ENCODE results near the gene NRCAM.

NRCAM gene

DNA sequence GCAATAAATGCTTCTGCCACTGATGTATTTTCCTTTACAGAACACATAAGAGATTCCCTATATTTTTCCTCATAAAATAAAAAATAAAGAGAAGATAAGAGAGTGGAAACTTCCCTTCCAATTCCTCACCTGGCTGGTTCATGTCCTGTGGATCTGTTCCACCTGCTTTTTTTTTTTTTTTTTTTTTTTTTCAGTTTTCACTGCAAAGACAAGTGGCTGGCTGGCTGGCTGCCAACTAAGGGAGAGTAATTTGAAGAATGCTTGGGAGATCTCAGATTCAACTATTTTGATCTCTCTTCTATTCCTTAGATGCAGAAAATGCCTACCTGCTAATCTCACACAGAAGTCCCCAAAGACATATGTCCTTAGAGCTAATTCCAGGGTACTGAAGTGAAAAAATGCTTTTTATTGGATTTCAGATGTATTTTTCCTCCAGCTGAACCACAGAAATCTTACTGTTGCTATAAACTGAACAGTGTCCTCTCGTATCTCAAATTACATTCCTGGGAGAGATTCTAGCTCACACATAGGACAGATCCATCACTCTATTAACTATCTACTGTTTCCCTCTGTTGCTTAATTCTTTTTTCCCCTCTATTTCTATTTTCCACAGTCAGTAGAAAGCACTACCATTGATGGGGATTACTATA lies 120.8 kb downstream of the NRCAM start:
- DNase-seq, result peak; percentile 81

DNA sequence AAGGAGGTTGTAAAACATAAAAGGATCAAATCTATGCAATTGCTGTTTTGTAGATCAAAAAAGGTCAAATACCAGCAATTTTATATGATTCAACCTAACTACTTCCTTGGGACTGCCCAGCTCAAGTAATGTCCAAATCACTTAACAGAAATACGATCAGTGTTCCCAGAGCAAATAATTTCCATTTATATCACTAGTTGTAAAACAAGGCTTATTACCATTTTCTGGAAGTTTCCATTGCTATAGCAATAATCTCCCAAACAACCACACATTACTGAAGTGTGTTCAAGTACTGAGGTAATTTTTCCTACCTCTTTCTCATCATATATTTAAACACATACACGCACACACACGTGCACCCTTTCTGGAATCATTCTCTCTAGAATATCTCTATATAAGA lies 123.3 kb downstream of the NRCAM start:
- no peak for DNase-seq

DNA sequence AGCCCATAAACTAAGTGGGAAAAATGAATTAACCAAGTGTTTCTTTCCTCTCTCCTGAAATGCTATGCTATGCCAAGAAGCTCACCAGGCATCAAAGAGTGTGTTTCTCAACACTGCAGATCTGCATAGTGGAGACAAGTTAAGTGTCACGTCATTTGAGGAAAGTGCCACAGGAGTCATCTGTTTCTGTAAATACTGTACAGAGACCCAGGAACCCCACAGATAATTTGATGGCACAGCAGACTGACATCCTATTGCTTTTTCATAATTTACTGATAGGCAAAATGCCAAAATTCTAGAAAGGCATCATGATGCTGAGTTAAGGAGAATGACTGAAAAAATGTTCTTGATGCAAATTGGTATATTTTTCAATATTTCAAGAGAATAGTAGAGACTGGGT lies 124.3 kb downstream of the NRCAM start:
- DNase-seq, result peak; percentile 19

DNA sequence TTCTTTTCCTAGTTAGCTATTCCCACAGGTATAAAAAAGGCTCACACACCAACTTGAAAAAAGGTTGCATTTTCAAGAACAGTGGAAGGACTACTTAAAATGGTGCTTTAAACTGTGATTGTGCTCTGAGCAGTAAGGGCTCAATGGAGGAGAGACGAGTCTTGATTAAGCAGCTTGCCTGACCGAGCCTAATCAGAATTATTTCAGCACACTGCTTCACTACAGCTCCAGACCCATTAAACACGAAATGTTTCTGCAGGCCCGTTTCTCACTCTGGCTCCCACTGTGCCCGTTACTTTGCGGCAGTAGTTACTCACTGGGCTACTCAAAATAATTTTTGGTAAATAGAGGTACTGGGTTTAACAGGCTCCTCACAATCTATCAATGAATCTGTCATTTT lies 126.0 kb downstream of the NRCAM start:
- no peak for DNase-seq

- DNase-seq, result no peak
These were observed 126.7 kb downstream of the NRCAM start for GRCh38 chr7:108329514-108329913.

- peak; percentile 72 for DNase-seq
These were observed 128.0 kb downstream of the NRCAM start for GRCh38 chr7:108328174-108328651.

- DNase-seq, result no peak
These were observed 128.9 kb downstream of the NRCAM start for GRCh38 chr7:108327353-108327752.

GRCh38 chr7:108326938-108327337 lies 129.3 kb downstream of the NRCAM start:
- DNase-seq, result no peak

GRCh38 chr7:108324053-108325038 lies 131.9 kb downstream of the NRCAM start:
- DNase-seq, result peak; percentile 63

DNA sequence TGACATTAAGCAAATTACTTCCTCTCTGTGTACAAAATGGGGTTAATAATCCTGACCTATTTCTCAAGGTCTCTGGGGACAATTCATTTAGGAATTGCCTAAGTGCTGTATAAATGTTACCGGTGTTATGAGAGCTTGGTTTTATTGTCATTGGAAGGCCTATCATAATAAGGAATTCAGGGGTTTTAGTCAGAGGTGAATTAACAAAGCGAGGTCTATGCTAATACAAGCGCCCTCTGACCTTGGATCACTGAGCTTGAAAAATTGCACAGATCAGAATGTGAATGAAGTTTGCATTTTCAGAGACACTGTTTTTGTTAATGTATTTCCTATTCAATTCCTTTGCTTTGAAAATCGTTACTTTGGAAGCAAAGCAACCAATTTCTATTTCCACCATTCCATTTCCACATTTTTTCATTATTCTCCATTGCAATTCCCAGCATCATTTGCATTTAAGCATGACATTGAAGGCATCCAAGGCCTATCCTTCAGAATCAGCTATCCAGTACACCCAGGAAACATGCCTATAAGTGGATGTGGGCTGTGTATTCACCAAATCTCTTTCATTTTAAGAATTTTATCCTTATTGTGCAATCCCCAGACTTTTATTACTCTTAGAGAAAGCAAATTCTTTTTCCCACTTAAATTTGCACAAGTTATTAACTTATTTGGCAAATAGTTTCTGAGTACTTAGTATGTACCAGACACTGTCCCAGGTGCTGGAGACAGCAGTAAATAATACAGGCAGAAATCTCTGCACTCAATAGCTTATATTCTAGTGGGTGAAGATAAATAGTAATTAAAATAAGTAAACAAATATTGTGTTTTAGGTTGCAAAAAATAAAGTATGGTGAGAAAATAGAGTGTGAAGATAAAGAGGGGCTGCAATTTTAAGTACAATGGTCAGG lies 133.1 kb downstream of the NRCAM start:
- no peak for DNase-seq

GRCh38 chr7:108322046-108322445 lies 134.2 kb downstream of the NRCAM start:
- DNase-seq, result no peak

DNA sequence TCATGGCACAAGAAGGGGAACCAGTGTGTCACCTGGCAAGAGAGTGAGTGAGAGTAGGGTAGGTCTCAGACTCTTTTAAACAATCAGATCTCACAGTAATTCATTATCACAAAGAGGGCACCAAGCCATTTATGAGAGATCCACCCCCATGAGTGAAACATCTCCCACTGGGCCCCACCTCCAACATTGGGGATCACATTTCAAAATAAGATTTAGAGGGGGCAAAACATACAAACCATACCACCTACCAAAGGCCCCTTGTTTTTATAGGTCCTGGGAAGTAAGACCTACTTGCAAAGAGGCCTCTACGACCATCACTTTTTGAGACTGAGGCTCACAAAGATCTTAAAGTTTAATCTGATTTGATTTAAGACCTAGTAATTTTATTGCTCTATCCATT lies 134.9 kb downstream of the NRCAM start:
- no peak for DNase-seq

GRCh38 chr7:108316708-108317107 lies 139.5 kb downstream of the NRCAM start:
- no peak for DNase-seq

GRCh38 chr7:108314551-108314950 lies 141.7 kb downstream of the NRCAM start:
- no peak for DNase-seq

- DNase-seq, result no peak
These were observed 142.2 kb downstream of the NRCAM start for GRCh38 chr7:108314049-108314448.

GRCh38 chr7:108313086-108313485 lies 143.2 kb downstream of the NRCAM start:
- no peak for DNase-seq

DNA sequence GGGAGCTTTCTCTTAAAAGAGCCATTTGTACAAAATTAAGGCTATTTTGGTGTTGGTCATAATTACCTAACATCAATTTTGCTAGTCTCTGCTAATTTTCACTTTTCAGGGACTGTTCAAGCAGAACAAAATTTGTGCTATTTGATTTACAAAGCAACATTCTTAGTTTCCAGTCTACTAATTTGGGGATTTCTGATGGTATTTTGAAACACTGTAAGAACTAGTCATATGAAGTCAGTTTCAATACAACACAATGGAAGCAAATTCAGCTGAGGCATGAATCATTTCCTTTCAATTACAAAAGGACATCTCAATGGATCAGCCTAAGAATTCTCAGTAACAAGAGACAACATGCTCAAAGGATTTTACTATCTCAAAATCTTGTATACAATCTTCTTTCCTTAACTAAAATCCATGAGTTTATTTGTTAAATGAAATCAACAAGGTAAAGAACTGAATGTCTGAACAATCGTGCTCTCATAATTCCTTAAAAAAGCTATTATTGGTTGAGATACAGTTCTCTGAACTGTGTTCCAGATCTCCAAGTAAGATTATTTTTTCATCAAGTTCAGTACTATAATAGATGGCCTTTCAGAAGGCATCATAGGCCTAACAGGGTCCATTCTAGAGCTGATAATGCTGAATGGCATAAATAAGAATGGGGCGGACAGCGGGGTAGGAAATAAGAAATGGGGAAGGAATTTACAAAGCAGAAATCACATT lies 144.6 kb downstream of the NRCAM start:
- DNase-seq, result no peak

- no peak for DNase-seq
These were observed 145.9 kb downstream of the NRCAM start for GRCh38 chr7:108310351-108310750.

GRCh38 chr7:108308903-108309302 lies 147.3 kb downstream of the NRCAM start:
- no peak for DNase-seq

- no peak for DNase-seq
These were observed 148.0 kb downstream of the NRCAM start for GRCh38 chr7:108308276-108308675.

- no peak for DNase-seq
These were observed 148.6 kb downstream of the NRCAM start for GRCh38 chr7:108307595-108307994.

- DNase-seq, result no peak
These were observed 149.0 kb downstream of the NRCAM start for GRCh38 chr7:108307194-108307593.
